ENCODE data around the gene DEAF1. TPM values are rescaled to one million over a fixed set of nuclear protein-coding genes. Genes with fewer than 3 reads are reported as not detected.

Gene DEAF1
- total RNA-seq, 2 experiments from 2014 or later, result 59.1 to 59.3 TPM

DNA sequence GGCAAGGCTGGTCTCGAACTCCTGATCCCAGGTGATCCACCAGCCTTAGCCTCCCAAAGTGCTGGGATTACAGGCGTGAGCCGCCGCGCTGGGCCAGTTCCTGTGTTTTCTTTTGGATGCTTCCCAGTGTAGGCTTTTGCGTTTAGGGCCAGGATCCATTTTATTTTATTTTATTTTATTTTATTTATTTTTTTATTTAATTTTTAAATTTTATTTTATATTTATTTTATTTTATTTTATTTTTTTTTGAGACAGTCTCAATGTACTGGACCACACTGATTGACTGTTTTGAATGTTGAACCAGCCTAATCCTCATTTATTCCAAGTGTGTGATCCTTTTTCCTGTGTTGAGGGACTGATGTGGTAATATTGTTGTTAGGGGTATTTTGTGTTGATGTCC, 19.4 kb upstream of the DEAF1 start:
- CTCF ChIA-PET, result no interaction called here
- H3K27me3 Mint-ChIP-seq, result peaks cover 9% of the 10 kb centered on the region

DNA sequence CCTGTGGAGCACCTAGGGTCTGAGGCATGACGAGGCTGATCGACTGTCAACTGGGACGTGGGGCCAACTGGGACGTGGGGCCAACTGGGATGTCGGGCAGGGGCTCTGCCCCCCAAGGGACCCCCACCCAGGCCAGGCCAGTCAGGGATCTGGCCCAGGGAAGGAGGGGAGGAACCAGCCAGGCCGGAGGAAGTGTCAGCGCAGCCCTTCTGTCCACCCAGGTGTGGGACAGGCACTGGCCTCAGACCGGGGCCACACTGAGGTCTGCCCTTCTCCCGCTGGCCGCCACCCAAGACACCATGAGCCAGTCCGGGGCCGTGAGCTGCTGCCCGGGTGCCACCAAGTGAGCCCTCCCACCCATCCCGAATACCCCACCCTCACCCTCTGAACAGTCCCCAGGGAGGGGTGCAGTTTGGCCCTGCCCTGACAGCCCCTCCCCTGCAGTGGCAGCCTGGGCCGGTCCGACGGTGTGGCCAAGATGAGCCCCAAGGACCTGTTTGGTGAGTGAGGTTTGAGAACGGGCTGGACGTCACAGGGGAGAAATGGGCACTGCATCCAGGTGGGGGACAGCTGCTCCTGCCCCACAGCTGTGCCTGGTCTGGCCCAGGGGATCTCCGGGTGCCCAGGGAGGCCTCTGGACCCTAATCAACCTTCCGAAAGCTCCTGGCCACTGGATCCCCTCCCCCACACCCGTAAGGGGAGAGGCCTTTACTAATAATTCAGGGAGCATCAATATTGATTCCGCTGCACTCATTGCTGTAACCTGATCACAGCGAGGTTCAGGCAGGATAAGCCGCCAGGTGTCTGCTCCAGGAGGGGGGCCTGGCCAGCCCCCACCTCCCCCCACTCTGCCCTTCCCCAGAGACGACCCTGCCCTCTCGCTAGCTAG, 14.3 kb upstream of the DEAF1 start:
- Mint-ChIP-seq H3K4me1 (ENCODE audit: low read depth) (peaks cover 8% of the 10 kb centered on the region), H3K9me3 (no peaks in the 10 kb centered on the region), H3K4me3 (no peak overlapping the region), H3K27ac (no peak overlapping the region), H3K36me3 (ENCODE audit: low read depth) (no peaks in the 10 kb centered on the region), H3K27me3 (peaks cover 16% of the 10 kb centered on the region)
- DNase-seq (no peak), ATAC-seq (no peak)
- CTCF ChIA-PET, result no interaction called here
- TF ChIP-seq, protein P1, sequence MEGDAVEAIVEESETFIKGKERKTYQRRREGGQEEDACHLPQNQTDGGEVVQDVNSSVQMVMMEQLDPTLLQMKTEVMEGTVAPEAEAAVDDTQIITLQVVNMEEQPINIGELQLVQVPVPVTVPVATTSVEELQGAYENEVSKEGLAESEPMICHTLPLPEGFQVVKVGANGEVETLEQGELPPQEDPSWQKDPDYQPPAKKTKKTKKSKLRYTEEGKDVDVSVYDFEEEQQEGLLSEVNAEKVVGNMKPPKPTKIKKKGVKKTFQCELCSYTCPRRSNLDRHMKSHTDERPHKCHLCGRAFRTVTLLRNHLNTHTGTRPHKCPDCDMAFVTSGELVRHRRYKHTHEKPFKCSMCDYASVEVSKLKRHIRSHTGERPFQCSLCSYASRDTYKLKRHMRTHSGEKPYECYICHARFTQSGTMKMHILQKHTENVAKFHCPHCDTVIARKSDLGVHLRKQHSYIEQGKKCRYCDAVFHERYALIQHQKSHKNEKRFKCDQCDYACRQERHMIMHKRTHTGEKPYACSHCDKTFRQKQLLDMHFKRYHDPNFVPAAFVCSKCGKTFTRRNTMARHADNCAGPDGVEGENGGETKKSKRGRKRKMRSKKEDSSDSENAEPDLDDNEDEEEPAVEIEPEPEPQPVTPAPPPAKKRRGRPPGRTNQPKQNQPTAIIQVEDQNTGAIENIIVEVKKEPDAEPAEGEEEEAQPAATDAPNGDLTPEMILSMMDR (IDR thresholded peaks at IDR 0.05), result no peak
- intact Hi-C loops (cut with micrococcal nuclease), result no loop called here
- POLR2A ChIA-PET, result no interaction called here

More for the DNA sequence above, 19.4 kb upstream of the DEAF1 start:
- intact Hi-C loops (cut with micrococcal nuclease), result no loop called here
- no peak overlapping the region for H3K4me3 Mint-ChIP-seq
- H3K4me1 Mint-ChIP-seq (ENCODE audit: low read depth), result peaks cover 4% of the 10 kb centered on the region
- ATAC-seq, result no peak
- POLR2A ChIA-PET, result no interaction called here
- H3K9me3 Mint-ChIP-seq, result peaks cover 4% of the 10 kb centered on the region
- TF ChIP-seq, protein P1 (IDR thresholded peaks at IDR 0.05), result no peak
- no peaks in the 10 kb centered on the region for H3K36me3 Mint-ChIP-seq (ENCODE audit: low read depth)
- DNase-seq, result no peak
- H3K27ac Mint-ChIP-seq, result no peak overlapping the region

DNA sequence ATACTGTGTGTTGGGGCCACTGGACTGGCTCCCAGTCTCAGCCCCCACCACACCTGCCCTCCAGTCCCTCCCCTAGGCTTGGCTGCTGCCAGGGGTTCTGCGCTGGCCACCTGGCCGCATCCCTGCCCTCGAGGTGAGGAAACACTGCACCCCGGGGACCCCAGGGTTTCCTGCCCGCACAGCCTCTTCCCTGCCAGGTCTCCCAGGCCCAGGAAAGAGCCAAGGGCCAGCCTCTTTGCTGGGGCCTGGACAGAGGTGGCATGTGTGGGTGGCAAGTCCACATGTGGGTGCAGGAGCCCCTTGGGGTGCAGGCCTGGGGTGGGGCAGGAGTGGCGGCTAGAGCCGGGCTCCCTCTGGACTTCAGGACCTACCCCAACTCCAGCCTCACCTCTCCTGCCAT, 13.5 kb upstream of the DEAF1 start:
- intact Hi-C loops (cut with micrococcal nuclease), result no loop called here
- ATAC-seq (no peak), DNase-seq (no peak)
- peaks cover 8% of the 10 kb centered on the region for H3K4me1 Mint-ChIP-seq (ENCODE audit: low read depth)
- H3K4me3 Mint-ChIP-seq, result no peak overlapping the region
- no peaks in the 10 kb centered on the region for H3K9me3 Mint-ChIP-seq
- H3K27me3 Mint-ChIP-seq, result peaks cover 16% of the 10 kb centered on the region
- no peaks in the 10 kb centered on the region for H3K36me3 Mint-ChIP-seq (ENCODE audit: low read depth)
- TF ChIP-seq, protein P1 (IDR thresholded peaks at IDR 0.05), result no peak
- ChIA-PET POLR2A (no interaction called here), CTCF (no interaction called here)
- no peak overlapping the region for H3K27ac Mint-ChIP-seq

DNA sequence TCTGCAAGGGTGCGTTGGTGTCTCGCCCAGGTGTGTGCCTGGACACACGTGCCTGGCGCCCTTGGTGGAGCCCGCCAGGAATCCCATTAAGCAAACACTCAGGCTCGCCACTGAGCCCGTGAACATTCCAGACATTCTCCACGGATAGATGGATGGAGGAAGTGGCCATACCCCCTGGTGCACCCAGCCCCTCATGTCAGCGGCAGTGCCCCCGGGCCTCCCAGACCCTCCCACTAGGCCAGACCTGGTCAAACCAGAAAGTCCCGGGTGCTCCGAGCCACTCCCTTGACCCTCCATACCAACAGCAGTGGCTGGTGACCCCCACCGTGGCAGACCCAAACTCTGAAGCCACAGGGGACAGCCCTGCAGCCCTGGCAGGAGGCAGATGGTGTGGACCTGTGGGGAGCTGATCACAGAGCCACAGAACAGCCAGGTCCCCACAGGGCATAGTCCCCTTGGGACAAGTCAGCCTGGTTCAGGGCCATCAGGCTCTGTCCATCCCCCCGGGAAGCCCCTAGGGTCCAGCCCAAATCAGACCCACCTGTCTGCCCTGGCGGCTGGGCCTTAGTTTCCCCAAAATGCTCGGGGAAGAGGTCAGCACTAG, 12.9 kb upstream of the DEAF1 start:
- no peaks in the 10 kb centered on the region for H3K9me3 Mint-ChIP-seq
- H3K27ac Mint-ChIP-seq, result no peak overlapping the region
- H3K4me3 Mint-ChIP-seq, result no peak overlapping the region
- intact Hi-C loops (cut with micrococcal nuclease), result no loop called here
- no peaks in the 10 kb centered on the region for H3K36me3 Mint-ChIP-seq (ENCODE audit: low read depth)
- ChIA-PET POLR2A (no interaction called here), CTCF (no interaction called here)
- TF ChIP-seq, protein P1 (IDR thresholded peaks at IDR 0.05), result no peak
- H3K27me3 Mint-ChIP-seq, result peaks cover 16% of the 10 kb centered on the region
- ATAC-seq (no peak), DNase-seq (no peak)
- H3K4me1 Mint-ChIP-seq (ENCODE audit: low read depth), result peaks cover 8% of the 10 kb centered on the region

Data from activated CD8-positive, alpha-beta T cell treated with anti-CD3 and anti-CD28 coated beads for 36 hours (primary cell).